NCI-H1930 (cell line): ENCODE results near the gene MAGEF1.

ENCODE experiments used
- DNase-seq, 2 experiments: peaks; one replicate each; lab custom pipeline; 2025; lab: John Stamatoyannopoulos, UW

MAGEF1 gene

DNA sequence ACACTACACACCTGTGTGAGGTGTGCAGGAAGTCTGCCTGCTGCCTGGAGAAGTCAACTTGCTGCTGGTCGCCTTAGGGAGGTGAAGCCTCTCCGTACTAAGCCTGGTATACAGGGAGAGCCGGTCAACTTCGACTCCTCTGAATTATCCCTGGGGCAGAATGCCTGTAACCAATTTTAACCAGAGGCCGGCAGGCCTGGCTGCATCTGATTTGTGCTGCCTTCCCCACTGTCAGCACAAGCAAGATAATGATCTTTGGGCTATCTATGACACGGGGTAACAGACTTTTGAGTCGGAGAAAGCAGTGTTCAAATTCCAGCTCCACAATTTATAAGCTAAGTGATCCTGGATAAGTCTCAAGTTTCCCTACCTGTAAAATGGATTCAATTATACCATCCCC, 42.3 kb downstream of the MAGEF1 start:
- no peak for DNase-seq

- DNase-seq, result no peak
These were observed 45.4 kb downstream of the MAGEF1 start for GRCh38 chr3:184666442-184666841.

DNA sequence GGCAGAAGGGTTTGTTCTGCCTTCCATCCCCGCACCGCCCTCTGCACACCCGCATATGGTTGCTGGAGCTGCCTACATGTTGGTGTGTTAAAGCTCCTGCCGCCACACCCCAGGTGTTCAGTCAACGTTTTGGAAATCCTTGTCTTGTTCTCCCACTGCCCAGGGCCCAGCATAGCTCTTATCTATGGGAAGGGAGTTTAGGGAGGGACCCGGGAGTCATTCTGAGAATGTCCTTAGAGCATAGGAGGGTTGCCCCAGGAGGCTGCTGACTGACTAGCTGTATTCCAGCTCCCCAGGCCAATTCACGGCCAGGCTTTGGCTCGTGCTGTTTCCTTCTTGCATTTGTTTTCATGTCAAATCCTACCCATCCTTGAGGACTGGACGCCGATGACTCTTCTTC, 46.8 kb downstream of the MAGEF1 start:
- no peak for DNase-seq

DNA sequence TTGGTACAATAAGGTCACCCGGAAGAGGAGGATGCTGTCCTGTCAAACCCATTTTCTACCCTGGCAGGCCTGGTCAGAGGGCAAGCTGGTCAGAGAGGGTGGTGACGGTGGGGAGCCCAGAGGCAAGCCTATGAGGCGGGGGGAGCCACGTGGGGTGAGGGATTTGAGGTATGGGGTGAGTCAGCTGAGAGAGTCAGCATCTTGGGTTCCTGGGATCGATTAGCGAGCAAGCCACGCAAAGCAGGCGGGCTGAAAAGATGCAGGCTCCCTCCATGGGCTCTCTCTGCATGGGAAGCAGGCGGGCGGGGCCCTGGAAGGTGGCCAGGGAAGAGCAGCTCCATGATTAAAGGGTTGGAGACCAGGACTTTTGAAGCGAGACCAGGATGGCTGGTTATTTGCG, 48.1 kb downstream of the MAGEF1 start:
- no peak for DNase-seq

- no peak for DNase-seq
These were observed 48.5 kb downstream of the MAGEF1 start for GRCh38 chr3:184663356-184663755.

- no peak for DNase-seq
These were observed 49.7 kb downstream of the MAGEF1 start for GRCh38 chr3:184662187-184662586.

DNA sequence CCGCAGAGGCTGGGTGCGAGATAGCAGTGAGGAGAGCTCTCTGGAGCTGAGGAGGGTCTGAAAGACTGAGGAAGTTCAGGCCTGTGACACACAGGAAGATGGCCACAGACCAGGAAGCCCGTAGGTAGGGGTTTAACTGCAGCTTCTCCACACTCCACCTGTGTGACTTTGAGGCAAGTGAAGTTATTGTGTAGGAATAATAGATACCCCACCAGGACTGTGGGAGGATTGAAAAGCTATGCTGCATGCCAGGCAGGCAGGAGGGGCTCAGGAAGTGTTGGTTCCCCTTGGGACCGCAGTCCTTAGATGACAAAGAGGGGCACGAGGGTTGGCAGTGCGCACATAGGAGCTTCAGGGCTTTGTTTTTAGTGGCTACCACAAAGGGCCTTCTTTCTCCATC, 50.9 kb downstream of the MAGEF1 start:
- no peak for DNase-seq
